Spleen (tissue), 11 donors: ENCODE results near the gene KIF26B. TPM values are rescaled to one million over a fixed set of nuclear protein-coding genes. Genes with fewer than 3 reads are reported as not detected.
"Not testable (repeated sequence)": the region's sequence is repeated elsewhere in the genome, so short reads cannot be mapped to it uniquely, and the experiment has no call there.

Experiments
- DNase-seq: peaks from one replicate; pipeline ENCODE4 v3.0.0-alpha.2; 2020
- H3K27ac ChIP-seq, 8 donors: fragments of 200-600 bp; sonication (generic) in 7 of 8; 1 replicate in 4 of 8; 2 replicates in 4 of 8; pipeline versions ENCODE4 v1.5.0 to v1.8.0; 2016 to 2021; ENCODE audit warnings: inconsistent platforms in 4 of 8, mild to moderate bottlenecking in 4 of 8, moderate library complexity in 1 of 8
- H3K27me3 ChIP-seq, 7 donors: fragments of 200-600 bp; sonication (generic) in 6 of 7; replicated peaks in 1 of 7; 1 replicate in 4 of 7; 2 replicates in 3 of 7; pipeline versions ENCODE4 v1.5.0 to v1.8.0; 2016 to 2021; ENCODE audit warnings: inconsistent platforms in 3 of 7, mild to moderate bottlenecking in 1 of 7
- H3K36me3 ChIP-seq, 6 donors: fragments of 200-600 bp; sonication (generic) in 5 of 6; 1 replicate in 4 of 6; 2 replicates in 2 of 6; pipeline versions ENCODE4 v1.5.0 to v1.8.0; 2016 to 2021; ENCODE audit warnings: inconsistent platforms in 2 of 6
- H3K4me1 ChIP-seq, 6 donors: fragments of 200-600 bp; sonication (generic) in 5 of 6; 1 replicate in 3 of 6; 2 replicates in 3 of 6; pipeline versions ENCODE4 v1.5.0 to v1.8.0; 2016 to 2021; ENCODE audit warnings: inconsistent platforms in 3 of 6
- H3K4me3 ChIP-seq, 8 donors: fragments of 200-600 bp; sonication (generic) in 7 of 8; 1 replicate in 4 of 8; 2 replicates in 4 of 8; pipeline versions ENCODE4 v1.5.0 to v1.8.0; 2016 to 2021; ENCODE audit warnings: inconsistent platforms in 4 of 8, mild to moderate bottlenecking in 4 of 8, moderate library complexity in 2 of 8
- H3K9me3 ChIP-seq, 8 donors: fragments of 200-600 bp; sonication (generic) in 7 of 8; 1 replicate in 4 of 8; 2 replicates in 4 of 8; pipeline versions ENCODE4 v1.5.0 to v1.8.0; 2016 to 2021; ENCODE audit warnings: inconsistent platforms in 4 of 8
- CTCF ChIP-seq, 11 experiments: fragments of 200-600 bp in 7 of 11; fragments of 450-650 bp in 4 of 11; sonication (generic) in 4 of 11; IDR thresholded peaks in 8 of 11; conservative IDR thresholded peaks in 3 of 11; 1 replicate in 7 of 11; 2 replicates in 4 of 11; pipeline versions ENCODE4 v1.4.0 to v1.8.0; 2016 to 2021; ENCODE audit warnings: antibody characterized with exemption in 11 of 11, inconsistent platforms in 4 of 11, mild to moderate bottlenecking in 1 of 11
- POLR2A ChIP-seq, 3 donors: fragments of 450-650 bp; IDR thresholded peaks; one replicate each; pipeline ENCODE4 v1.5.1; 2017; ENCODE audit warnings: antibody characterized with exemption in 3 of 3, mild to moderate bottlenecking in 1 of 3
- POLR2AphosphoS5 ChIP-seq, 3 donors: sonication (generic); formaldehyde crosslinking; IDR thresholded peaks; one replicate each; pipeline ENCODE4 v1.5.1; 2017; ENCODE audit warnings: antibody characterized with exemption in 3 of 3
- WGBS, 5 donors: extraction: QIAGEN DNeasy Blood & Tissue Kit in 3 of 5; methylation state at CpG; one replicate each; pipeline versions ENCODE4 v1.1.5 to v1.1.7; 2013 to 2018; 5-methylcytosine and 5-hydroxymethylcytosine counted together
- intact Hi-C: fragments of 100-400 bp; cut with DNase I; formaldehyde crosslinking; loops from one replicate; pipeline ENCODE4 v1.15.0; 2023; ENCODE audit warnings: low total_unique reads
- polyA plus RNA-seq, 3 donors: library from polyadenylated mRNA; stranded (reverse); fragments of 200-250 nt; gene quantifications; one replicate each; pipeline ENCODE4 v1.2.1, GENCODE V29; 2013
- total RNA-seq, 7 donors: library from RNA; depleted of rRNA in 3 of 7; stranded (reverse); fragments of >200 nt in 3 of 7; fragmentation: NEBNext Ultra II Directional in 4 of 7; extraction: Animal tissue kit (Norgen Biotek cat#: 25700) in 4 of 7; gene quantifications; one replicate each; pipeline versions ENCODE4 v1.1.0 to v1.2.1, GENCODE V29; 2016 to 2021
- donor health status: healthy with polysubstance abuse.
- donor health status: DM: no; HTN: no; CAD: no; lungs with moderate emphysema.
- donor health status: DM: no; HTN: no; CAD: no.
- donor health status: Bipolar disorder and iron deficiency.
- donor health status: healthy.
- donor health status: DM: no; HTN: no; CAD: no.
- donor health status: DM: yes; HTN: yes; CAD: no.

Gene KIF26B
- total and polyA plus RNA-seq, 10 donors, result 0.07 to 4.5 (median 0.60) TPM; not detected in 1

DNA sequence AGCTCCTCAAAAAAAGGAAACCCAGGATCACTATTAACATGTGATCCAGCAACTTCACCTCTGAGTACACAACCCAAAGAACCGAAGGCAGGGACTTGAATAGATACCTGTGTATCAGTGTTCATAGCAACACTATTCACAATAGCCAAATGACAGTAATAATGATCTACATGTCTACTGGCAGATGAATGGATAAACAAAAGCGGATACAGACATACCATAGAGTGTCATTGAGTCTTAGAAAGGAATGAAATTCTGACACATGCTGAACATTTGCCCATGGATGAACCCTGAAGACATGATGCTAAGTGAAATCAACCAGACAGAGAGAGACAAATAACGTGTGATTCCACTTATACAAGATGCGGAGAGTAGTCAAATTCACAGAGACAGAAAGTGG, 564.2 kb downstream of the KIF26B start:
- Histone ChIP-seq H3K36me3 (no peaks in the 10 kb centered on the region), H3K27me3 (no peaks in the 10 kb centered on the region), H3K27ac (no peak overlapping the region), H3K9me3 (no peaks in the 10 kb centered on the region), H3K4me3 (no peak overlapping the region), H3K4me1 (no peaks in the 10 kb centered on the region)
- intact Hi-C loops, result no loop called here
- no peak for DNase-seq
- 92 to 98% (median 95%) methylated on average over 4 of the region's 4 CpGs for WGBS, 5 donors
- TF ChIP-seq POLR2AphosphoS5 (IDR thresholded peaks at IDR 0.05) (no peak), CTCF (IDR thresholded peaks at IDR 0.05 in 8 of 11, conservative IDR thresholded peaks at IDR 0.05 in 3 of 11) (no peak), POLR2A (IDR thresholded peaks at IDR 0.05) (no peak)

- 64 to 94% (median 81%) methylated on average over 4 of the region's 4 CpGs for WGBS, 5 donors
- DNase-seq, result no peak
- Histone ChIP-seq H3K9me3 (peaks cover 0 to 16% (median 3%) of the 10 kb centered on the region in 8 donors), H3K27me3 (no peaks in the 10 kb centered on the region), H3K36me3 (no peaks in the 10 kb centered on the region), H3K4me3 (no peak overlapping the region), H3K27ac (no peak overlapping the region), H3K4me1 (no peaks in the 10 kb centered on the region)
- TF ChIP-seq POLR2AphosphoS5 (IDR thresholded peaks at IDR 0.05), result no peak
- no peak for TF ChIP-seq POLR2A (IDR thresholded peaks at IDR 0.05)
- no peak for TF ChIP-seq CTCF (IDR thresholded peaks at IDR 0.05 in 8 of 11, conservative IDR thresholded peaks at IDR 0.05 in 3 of 11)
- intact Hi-C loops, result no loop called here
These were observed 566.7 kb downstream of the KIF26B start for GRCh38 chr1:245721488-245721887.

DNA sequence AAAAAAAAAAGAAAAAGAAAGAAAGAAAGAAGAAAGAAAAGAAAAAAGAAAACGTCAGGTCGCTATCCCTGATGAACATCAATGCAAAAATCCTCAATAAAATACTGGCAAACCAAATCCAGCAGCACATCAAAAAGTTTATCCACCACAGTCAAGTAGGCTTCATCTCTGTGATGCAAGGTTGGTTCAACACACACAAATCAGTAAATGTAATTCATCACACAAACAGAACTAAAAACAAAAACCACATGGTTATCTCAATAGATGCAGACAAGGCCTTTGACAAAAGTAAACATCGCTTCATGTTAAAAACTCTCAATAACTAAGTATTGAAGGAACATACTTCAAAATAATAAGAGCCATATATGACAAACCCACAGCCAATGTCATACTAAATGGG, 573.2 kb downstream of the KIF26B start:
- H3K27ac ChIP-seq, H3K4me3 ChIP-seq, DNase-seq, intact Hi-C loops, H3K36me3 ChIP-seq, H3K4me1 ChIP-seq, H3K27me3 ChIP-seq: not testable (repeated sequence)
- 90 to 97% (median 94%) methylated on average over 3 of the region's 3 CpGs for WGBS, 5 donors
- peaks cover 0 to 76% (median 59%) of the 10 kb centered on the region in 8 donors for H3K9me3 ChIP-seq

- H3K4me1 ChIP-seq, result no peaks in the 10 kb centered on the region
- WGBS, 5 donors, result 84 to 91% (median 88%) methylated on average over 2 of the region's 2 CpGs
- H3K4me3 ChIP-seq, result no peak overlapping the region
- intact Hi-C loops, result no loop called here
- H3K27me3 ChIP-seq, result no peaks in the 10 kb centered on the region
- H3K9me3 ChIP-seq, result peaks cover 0 to 76% (median 64%) of the 10 kb centered on the region in 8 donors
- DNase-seq, result no peak
- no peak overlapping the region for H3K27ac ChIP-seq
- no peaks in the 10 kb centered on the region for H3K36me3 ChIP-seq
- no peak for TF ChIP-seq POLR2A (IDR thresholded peaks at IDR 0.05)
- TF ChIP-seq POLR2AphosphoS5 (IDR thresholded peaks at IDR 0.05), result no peak
- no peak for TF ChIP-seq CTCF (IDR thresholded peaks at IDR 0.05 in 8 of 11, conservative IDR thresholded peaks at IDR 0.05 in 3 of 11)
These were observed 576.0 kb downstream of the KIF26B start for GRCh38 chr1:245730801-245731200.

DNA sequence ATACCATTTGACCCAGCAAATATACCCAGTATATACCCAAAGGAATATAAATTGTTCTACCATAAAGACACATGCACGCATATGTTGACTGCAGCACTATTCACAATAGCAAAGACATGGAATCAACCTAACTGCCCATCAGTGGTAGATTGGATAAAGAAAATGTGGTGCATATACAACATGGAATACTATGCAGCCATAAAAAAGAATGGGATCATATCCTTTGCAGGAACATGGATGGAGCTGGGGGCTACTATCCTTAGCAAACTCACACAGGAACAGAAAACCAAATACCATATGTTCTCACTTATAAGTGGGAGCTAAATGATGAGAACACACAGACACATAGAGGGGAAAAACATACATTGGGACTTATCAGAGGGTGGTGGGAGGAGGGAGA, 585.6 kb downstream of the KIF26B start:
- intact Hi-C loops, H3K27ac ChIP-seq, H3K9me3 ChIP-seq, H3K4me1 ChIP-seq, H3K36me3 ChIP-seq, H3K4me3 ChIP-seq, H3K27me3 ChIP-seq, DNase-seq: not testable (repeated sequence)
- 93 to 97% (median 95%) methylated on average over 1 of the region's 1 CpG for WGBS, 5 donors
